ENCODE data around the gene C10orf90. TPM values are rescaled to one million over a fixed set of nuclear protein-coding genes. Genes with fewer than 3 reads are reported as not detected.

Gene C10orf90
- total RNA-seq, 1 donor from 2014 or later: not detected

GRCh38 chr10:126448091-126448490, 222.4 kb downstream of the C10orf90 start:
- H3K9me3 Mint-ChIP-seq (ENCODE audit: unreplicated experiment): peaks cover 1% of the 10 kb centered on the region
- H3K27me3 Mint-ChIP-seq (ENCODE audit: unreplicated experiment): no peaks in the 10 kb centered on the region
- H3K27ac Mint-ChIP-seq (ENCODE audit: unreplicated experiment): no peak overlapping the region
- no peak for DNase-seq
- TF ChIP-seq, protein P1, sequence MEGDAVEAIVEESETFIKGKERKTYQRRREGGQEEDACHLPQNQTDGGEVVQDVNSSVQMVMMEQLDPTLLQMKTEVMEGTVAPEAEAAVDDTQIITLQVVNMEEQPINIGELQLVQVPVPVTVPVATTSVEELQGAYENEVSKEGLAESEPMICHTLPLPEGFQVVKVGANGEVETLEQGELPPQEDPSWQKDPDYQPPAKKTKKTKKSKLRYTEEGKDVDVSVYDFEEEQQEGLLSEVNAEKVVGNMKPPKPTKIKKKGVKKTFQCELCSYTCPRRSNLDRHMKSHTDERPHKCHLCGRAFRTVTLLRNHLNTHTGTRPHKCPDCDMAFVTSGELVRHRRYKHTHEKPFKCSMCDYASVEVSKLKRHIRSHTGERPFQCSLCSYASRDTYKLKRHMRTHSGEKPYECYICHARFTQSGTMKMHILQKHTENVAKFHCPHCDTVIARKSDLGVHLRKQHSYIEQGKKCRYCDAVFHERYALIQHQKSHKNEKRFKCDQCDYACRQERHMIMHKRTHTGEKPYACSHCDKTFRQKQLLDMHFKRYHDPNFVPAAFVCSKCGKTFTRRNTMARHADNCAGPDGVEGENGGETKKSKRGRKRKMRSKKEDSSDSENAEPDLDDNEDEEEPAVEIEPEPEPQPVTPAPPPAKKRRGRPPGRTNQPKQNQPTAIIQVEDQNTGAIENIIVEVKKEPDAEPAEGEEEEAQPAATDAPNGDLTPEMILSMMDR (IDR thresholded peaks at IDR 0.05; ENCODE audit: partially characterized antibody, unreplicated experiment): no peak
- H3K36me3 Mint-ChIP-seq (ENCODE audit: unreplicated experiment): no peaks in the 10 kb centered on the region
- no peaks in the 10 kb centered on the region for H3K4me1 Mint-ChIP-seq (ENCODE audit: low read depth, unreplicated experiment)
- H3K4me3 Mint-ChIP-seq (ENCODE audit: unreplicated experiment): no peak overlapping the region

DNA sequence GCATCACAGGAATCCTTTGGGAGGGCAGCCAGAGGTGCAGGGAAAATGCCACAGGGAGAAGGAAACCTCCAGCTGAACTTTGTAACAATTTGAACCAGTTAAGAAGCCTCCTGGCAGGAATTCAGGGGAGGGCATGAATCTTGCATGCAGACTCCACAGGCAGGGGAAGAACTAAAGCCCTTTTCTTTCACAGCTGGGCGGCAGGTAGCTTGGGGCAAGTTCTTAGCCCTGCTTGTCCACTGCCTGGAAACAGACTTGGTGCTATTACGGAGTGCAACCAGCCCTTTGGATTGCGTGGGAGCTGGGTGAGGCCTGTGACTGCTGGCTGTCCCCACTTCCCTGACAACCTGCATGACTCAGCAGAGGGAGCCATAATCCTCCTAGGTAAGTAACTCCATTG, 230.6 kb downstream of the C10orf90 start:
- Mint-ChIP-seq H3K4me1 (ENCODE audit: low read depth, unreplicated experiment) (no peaks in the 10 kb centered on the region), H3K27me3 (ENCODE audit: unreplicated experiment) (no peaks in the 10 kb centered on the region)
- TF ChIP-seq, protein P1 (IDR thresholded peaks at IDR 0.05; ENCODE audit: partially characterized antibody, unreplicated experiment): no peak

DNA sequence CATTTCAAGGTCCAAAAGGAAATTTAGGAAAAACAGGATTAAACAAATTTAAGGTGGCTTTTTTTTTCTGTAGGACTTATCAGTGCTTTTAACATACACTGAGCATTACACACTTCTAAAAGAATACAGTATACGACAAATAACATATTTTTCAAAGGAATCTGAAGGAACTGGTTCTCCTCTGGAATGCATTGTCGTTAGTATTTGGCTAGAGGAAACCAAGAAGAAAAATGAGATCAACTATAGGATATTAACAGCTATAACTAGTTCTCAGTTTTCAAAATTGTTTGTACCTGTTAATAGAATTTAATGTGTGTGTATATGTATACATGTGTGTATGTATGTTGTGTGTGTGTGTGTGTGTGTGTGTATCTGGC, 232.1 kb downstream of the C10orf90 start:
- no peaks in the 10 kb centered on the region for H3K36me3 Mint-ChIP-seq (ENCODE audit: unreplicated experiment)
- TF ChIP-seq, protein P1 (IDR thresholded peaks at IDR 0.05; ENCODE audit: partially characterized antibody, unreplicated experiment): no peak

More for the DNA sequence above, 230.6 kb downstream of the C10orf90 start:
- H3K36me3 Mint-ChIP-seq (ENCODE audit: unreplicated experiment): no peaks in the 10 kb centered on the region
- no peaks in the 10 kb centered on the region for H3K9me3 Mint-ChIP-seq (ENCODE audit: unreplicated experiment)
- no peak for DNase-seq
- H3K4me3 Mint-ChIP-seq (ENCODE audit: unreplicated experiment): no peak overlapping the region
- no peak overlapping the region for H3K27ac Mint-ChIP-seq (ENCODE audit: unreplicated experiment)

GRCh38 chr10:126437635-126438406, 232.7 kb downstream of the C10orf90 start:
- Mint-ChIP-seq H3K27me3 (ENCODE audit: unreplicated experiment) (no peaks in the 10 kb centered on the region), H3K36me3 (ENCODE audit: unreplicated experiment) (no peaks in the 10 kb centered on the region), H3K27ac (ENCODE audit: unreplicated experiment) (no peak overlapping the region), H3K4me3 (ENCODE audit: unreplicated experiment) (no peak overlapping the region), H3K4me1 (ENCODE audit: low read depth, unreplicated experiment) (no peaks in the 10 kb centered on the region), H3K9me3 (ENCODE audit: unreplicated experiment) (no peaks in the 10 kb centered on the region)
- DNase-seq: no peak
- TF ChIP-seq, protein P1 (IDR thresholded peaks at IDR 0.05; ENCODE audit: partially characterized antibody, unreplicated experiment): no peak

More for the DNA sequence above, 232.1 kb downstream of the C10orf90 start:
- H3K4me1 Mint-ChIP-seq (ENCODE audit: low read depth, unreplicated experiment): no peaks in the 10 kb centered on the region
- H3K27ac Mint-ChIP-seq (ENCODE audit: unreplicated experiment): no peak overlapping the region
- DNase-seq: no peak
- H3K9me3 Mint-ChIP-seq (ENCODE audit: unreplicated experiment): no peaks in the 10 kb centered on the region
- no peaks in the 10 kb centered on the region for H3K27me3 Mint-ChIP-seq (ENCODE audit: unreplicated experiment)
- H3K4me3 Mint-ChIP-seq (ENCODE audit: unreplicated experiment): no peak overlapping the region

DNA sequence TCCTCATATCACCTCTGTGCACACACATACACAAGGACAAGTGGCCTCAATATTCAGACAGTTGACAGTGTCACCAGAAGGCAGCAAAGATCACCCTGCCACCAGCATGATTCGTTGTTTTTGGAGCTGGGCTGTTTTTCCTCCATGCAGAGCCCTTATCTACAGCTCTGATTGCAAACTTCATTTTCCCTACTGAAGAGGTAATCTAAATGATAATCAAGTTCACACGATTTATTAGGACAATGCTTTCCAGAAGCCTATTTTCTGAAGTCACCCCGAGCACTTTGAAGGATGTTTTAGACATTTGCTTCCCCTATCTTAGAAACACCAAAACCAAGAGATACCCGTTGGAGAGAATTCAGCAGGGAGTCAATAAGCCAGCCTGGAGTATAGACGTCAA, 236.3 kb downstream of the C10orf90 start:
- H3K4me3 Mint-ChIP-seq (ENCODE audit: unreplicated experiment): no peak overlapping the region
- no peaks in the 10 kb centered on the region for H3K27me3 Mint-ChIP-seq (ENCODE audit: unreplicated experiment)
- H3K27ac Mint-ChIP-seq (ENCODE audit: unreplicated experiment): no peak overlapping the region
- DNase-seq: no peak
- TF ChIP-seq, protein P1 (IDR thresholded peaks at IDR 0.05; ENCODE audit: partially characterized antibody, unreplicated experiment): no peak
- no peaks in the 10 kb centered on the region for H3K9me3 Mint-ChIP-seq (ENCODE audit: unreplicated experiment)
- no peaks in the 10 kb centered on the region for H3K4me1 Mint-ChIP-seq (ENCODE audit: low read depth, unreplicated experiment)
- H3K36me3 Mint-ChIP-seq (ENCODE audit: unreplicated experiment): no peaks in the 10 kb centered on the region

Data from glutamatergic neuron (in vitro differentiated cells).